GM13977 (cell line): Measurements from ENCODE around the gene ADCK2.

Experiments used
- DNase-seq: peaks from one replicate; pipeline ENCODE4 v3.0.0; 2012; ENCODE audit warnings: low spot score
- in situ Hi-C: fragments of 300-500 bp; cut with MboI; formaldehyde crosslinking; loops from one replicate; pipeline ENCODE4 v1.12.0; 2022; ENCODE audit warnings: low sequenced_read_pairs, low pct_unique_long_range_greater_than_20kb, mixed read lengths, inconsistent platforms; ENCODE audit not compliant: unreplicated experiment
- TF ChIP-seq, protein P1 (sequence below): IDR thresholded peaks from 2 replicates; pipeline ENCODE4 v1.5.1; 2012; ENCODE audit warnings: mild to moderate bottlenecking, control low read depth; ENCODE audit not compliant: insufficient read depth; ENCODE audit errors: extremely low read depth, missing control alignments

ADCK2 gene

DNA sequence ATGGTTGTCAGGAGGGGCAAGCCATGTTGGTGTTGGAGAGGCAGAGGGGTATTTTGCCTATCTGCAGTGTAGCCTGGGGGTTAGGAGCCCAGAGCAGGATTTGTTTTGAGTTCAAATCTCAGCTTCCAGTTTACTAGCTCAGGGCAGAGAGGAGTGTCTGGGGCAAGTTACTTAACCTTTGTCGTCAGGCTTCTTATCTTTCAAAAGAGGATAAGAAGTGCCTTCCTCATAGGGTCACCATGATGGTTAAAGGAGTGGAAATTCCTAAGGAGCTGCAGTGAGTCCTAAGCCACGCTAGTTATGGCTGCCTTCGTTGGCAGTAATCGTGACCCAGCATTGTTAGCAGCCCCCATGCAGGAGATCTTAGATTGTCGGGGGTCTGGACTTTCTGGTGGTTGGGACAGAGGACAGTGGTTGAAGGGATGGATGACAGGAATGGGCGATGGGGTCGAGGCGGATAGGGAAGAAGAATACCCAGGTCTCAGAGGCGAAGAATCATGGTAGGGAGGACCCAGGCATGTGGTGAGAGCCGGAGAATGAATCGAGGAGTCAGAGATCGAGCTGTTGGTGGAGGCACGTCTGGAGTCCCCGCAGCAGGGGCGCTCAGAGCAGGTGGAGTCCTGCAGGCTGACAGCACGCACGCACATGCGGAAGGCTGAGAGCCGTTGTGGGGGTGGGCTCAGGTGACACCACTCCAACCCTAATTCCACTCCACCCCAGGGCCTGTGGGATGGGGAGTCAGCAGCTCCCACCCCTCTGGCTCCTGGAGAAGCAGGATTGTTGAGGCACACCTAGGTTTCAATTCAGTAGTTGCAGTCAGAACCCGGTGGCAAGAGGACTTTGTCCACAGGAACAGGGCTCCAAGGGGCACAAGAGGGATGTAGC, 11.6 kb downstream of the ADCK2 start:
- in situ Hi-C loops: no loop called here
- no peak for DNase-seq
- TF ChIP-seq, protein P1, sequence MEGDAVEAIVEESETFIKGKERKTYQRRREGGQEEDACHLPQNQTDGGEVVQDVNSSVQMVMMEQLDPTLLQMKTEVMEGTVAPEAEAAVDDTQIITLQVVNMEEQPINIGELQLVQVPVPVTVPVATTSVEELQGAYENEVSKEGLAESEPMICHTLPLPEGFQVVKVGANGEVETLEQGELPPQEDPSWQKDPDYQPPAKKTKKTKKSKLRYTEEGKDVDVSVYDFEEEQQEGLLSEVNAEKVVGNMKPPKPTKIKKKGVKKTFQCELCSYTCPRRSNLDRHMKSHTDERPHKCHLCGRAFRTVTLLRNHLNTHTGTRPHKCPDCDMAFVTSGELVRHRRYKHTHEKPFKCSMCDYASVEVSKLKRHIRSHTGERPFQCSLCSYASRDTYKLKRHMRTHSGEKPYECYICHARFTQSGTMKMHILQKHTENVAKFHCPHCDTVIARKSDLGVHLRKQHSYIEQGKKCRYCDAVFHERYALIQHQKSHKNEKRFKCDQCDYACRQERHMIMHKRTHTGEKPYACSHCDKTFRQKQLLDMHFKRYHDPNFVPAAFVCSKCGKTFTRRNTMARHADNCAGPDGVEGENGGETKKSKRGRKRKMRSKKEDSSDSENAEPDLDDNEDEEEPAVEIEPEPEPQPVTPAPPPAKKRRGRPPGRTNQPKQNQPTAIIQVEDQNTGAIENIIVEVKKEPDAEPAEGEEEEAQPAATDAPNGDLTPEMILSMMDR: no peak

DNA sequence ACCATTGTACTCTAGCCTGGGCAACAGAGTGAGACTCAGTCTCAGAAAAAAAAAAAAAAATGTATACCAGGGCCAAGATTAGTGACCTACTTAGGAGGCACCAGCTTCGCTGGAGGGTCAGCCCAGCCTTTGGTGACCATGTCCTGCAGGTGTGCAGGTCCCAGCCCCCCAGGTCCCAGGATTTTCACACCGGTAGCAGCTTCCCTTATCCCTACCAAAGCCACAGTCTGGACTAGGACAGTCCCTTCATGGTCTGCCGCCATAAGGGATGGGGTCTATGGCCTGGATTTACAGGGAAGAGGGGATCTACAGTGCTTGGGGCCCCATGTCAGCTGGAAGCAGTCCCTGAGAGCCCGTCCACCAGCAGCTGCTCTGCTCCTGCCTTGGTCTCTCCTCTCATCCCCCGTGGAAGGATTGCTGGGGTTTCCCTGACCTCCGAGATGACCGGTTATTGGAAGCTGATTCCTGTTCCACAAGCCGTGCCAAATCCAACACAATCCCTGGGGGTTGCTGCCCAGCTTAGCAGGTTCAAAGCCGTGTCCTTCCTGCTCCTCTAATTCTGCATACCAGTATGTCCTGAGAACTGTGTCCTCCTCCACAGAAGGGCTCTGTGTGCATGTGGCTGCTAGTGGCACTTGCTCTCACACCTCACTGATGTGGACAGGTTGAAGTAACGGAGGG, 12.8 kb downstream of the ADCK2 start:
- TF ChIP-seq, protein P1: no peak
- in situ Hi-C loops: no loop called here
- DNase-seq: no peak

DNA sequence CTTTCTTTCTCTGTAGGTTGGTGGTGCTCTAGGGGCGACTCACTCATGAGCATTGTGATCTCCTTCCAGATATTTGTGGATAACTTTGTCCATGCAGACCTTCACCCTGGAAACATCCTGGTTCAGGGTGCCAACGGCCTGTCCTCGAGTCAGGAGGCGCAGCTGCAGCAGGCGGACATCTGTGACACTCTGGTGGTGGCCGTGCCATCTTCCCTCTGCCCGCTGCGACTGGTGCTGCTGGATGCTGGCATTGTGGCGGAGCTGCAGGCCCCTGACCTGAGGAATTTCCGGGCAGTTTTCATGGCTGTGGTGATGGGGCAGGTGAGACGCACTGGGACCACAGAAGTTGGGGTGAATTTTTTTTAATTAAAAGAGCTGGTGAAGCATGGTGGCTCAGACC, 14.2 kb downstream of the ADCK2 start:
- TF ChIP-seq, protein P1: no peak
- in situ Hi-C loops: no loop called here
- DNase-seq: no peak

DNA sequence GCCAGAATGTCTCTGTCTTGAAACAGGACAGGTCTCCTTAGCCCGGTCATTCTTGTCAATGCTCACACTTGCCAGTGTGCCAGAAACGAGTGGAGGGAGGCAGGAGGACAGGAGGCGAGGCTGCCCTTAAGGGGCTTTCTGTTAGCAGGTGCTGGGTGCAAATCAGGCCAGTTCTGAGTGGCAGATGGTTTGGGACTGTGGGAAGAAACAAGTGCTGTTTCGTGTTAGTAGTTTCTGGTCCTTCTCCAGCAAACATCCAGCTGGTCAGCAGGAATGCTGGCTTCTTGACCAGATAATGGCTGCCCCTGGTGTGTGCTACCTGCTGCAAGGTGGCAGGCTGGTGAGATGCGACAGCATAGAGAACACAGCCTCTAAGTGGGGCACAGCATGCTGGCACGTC, 15.6 kb downstream of the ADCK2 start:
- in situ Hi-C loops: no loop called here
- TF ChIP-seq, protein P1: no peak
- DNase-seq: no peak

DNA sequence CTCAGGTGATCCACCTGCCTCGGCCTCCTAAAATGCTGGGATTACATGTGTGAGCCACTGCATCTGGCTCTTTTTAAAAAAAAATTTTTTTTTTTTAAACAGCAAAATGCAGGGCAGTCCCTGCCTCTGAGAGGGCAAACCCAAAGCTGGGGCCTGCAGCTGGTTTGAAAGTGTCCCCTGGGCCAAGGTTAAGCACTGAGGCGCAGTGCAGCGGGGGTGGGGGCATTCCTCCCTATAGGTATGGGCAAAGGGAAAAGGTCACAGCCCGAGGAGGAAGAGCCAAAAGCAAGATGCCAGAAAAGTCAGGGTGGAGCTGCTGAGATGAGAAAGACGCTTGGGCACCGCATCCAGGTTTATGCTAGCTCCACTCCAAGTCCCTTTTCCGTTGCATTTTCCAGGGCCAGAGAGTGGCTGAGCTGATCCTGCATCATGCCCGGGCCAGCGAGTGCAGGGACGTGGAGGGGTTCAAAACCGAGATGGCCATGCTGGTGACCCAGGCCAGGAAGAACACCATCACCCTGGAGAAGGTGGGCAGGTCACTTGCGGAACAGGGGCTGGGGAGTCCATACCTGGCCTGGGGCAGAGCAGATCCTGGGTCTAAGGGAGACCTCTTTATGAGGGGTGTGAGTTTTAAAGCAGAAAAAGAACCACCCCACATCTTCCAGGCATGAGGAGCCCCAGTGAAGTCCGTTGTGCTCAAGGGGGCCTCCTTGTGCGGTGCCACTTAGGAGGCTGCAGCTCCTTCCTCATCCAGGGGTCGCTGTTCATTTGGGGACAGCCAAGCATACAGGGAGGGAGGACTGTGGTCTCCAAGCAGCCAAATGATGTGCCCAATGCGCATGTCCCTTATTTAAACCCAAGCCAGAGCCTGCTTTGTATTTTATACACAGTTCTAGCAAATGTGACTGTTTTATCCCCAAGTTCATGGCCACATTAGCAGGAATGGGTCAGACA, 16.7 kb downstream of the ADCK2 start:
- TF ChIP-seq, protein P1: no peak
- DNase-seq: no peak
- in situ Hi-C loops: no loop called here
